ENCODE data around the gene PRDM7.
"Not testable (repeated sequence)": the region's sequence is repeated elsewhere in the genome, so short reads cannot be mapped to it uniquely, and the experiment has no call there.

PRDM7 gene

DNA sequence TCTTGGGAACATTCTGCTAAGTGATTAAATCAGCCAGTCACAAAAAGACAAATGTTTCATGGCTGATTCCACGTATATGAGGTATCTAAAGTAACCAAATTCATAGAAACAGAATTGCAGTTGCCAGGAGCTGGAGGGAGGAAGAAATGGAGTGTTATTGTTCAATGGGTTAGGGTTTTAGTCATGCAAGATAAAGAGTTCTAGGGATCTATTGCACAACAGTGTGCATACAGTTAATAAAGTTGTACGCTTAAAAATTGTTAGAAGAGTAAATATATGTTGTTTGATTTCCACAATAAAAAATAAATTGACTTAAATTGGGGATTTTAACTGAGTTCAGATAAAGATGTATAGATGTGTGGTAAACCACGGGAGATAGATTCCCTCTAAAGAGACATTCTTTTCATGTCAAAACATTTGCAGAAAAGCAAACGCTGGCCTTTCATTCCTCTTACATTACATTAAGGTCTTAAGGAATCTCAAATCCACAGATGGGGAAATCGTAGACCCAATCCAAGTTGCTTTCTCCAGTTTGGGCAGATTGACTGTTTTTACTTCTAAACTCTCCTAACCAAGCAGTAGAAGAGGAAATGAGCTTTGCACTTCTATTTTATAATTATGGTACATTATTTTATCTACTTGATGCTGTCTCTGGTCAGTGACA is 4.6 kb downstream of the PRDM7 start:
- no peak for DNase-seq (ENCODE audit: low read depth in 2 of 2)

DNA sequence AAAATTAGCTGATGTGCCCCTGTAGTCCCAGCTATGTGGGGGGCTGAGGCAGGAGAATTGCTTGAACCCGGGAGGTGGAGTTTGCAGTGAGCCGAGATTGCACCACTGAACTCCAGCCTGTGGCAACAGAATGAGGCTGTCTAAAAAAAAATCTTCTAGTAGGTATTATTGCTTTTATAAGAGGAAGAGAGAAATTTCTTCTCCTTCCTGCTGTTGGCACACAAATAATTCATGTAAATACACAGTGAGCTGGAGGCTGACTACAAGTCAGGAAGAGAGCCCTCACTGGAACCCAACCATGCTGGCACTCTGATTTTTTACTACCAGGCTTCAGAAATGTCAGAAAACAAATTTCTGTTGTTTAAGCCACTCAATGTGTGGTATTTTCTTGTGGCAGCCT is 6.7 kb downstream of the PRDM7 start:
- DNase-seq (ENCODE audit: low read depth in 2 of 2) = no peak

DNA sequence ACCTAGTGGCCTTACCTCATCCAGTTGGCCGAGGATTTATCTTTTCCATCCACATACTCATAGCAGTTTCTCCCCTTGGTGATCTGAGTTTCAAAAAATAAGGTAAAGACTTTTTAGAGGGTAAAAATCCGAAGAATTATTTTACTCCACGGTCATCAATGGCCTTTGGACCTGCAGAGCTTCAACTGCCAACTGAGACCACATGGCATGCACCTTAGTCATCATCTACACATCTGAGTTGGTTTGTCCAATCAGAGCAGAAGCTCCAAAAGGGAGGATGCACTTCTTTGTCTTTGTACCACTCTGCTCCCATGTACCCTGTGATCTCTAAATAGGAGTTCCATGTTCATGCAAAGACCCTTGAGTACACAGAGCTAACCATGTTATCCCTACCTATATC is 15.7 kb downstream of the PRDM7 start:
- no peak for DNase-seq (ENCODE audit: low read depth in 2 of 2)

DNA sequence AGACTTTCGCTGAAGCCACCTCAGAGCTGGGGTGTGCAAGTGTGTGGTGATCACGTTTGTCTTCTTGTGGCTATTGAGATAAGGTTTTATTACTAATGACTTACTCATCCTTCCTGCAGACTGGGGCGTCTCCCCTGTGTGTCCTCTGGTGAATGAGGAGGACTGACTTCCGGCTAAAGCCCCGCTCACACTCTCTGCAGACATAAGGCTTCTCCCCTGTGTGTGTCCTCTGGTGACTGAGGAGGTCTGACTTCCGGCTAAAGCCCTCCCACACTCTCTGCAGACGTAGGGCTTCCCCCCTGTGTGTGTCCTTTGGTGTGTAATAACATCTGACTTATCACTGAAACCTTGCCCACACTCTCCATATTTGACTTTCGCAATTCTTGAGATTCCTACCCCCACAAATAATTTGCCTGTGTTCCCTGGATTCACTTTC is 19.4 kb downstream of the PRDM7 start:
- no peak for DNase-seq (ENCODE audit: low read depth in 2 of 2)

DNA sequence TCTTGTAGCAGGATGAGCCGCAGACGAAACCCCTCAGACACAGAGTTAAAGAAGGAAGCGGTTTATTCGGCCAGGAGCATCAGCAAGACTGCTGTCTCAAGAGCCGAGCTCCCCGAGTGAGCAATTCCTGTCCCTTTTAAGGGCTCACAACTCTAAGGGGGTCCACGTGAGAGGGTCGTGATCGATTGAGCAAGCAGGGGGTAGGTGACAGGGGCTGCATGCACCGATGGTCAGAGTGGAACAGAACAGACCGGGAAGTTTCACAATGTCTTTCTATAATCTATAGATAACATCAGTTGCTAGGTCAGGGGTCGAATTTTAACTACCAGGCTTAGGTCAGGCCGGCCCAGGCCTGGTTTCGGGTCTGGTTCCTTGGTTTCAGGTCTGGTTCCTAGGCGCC is 20.6 kb downstream of the PRDM7 start:
- DNase-seq (ENCODE audit: low read depth in 2 of 2) = not testable (repeated sequence)

DNA sequence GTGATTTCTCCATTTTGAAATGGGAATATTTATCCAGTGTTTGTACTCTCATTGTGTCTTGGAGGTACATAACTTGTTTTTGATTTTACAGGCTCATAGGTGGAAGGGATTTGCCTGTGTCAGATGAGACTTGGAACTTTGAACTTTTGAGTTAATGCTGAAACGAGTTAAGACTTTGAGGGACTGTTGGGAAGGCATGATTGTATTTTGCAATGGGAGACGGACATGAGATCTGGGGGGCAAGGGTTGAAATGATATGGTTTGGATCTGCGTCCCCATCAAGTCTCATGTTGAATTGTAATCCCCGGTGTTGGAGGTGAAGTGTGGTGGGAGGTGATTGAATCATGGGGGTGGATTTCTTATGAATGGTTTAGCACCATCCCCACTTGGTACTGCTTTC is 21.8 kb downstream of the PRDM7 start:
- DNase-seq (ENCODE audit: low read depth in 2 of 2) = no peak

DNA sequence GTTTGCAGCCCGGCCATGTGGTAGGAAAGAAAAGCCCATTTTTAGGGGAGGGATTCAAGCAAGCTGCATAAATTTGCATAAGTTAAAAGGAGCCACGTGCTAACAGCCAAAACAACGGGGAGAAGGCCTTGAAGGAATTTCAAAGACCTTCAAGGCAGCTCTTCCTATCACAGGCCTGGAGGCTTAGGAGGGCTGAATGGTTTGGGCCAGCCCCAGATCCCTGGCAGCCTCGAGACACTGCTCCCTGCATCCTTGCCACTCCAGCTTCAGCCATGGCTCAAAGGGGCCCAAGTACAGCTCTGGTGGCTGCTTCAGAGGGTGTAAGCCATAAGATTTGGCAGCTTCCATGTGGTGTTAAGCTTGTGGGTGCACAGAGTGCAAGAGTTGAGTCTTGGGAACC is 22.6 kb downstream of the PRDM7 start:
- no peak for DNase-seq (ENCODE audit: low read depth in 2 of 2)

DNA sequence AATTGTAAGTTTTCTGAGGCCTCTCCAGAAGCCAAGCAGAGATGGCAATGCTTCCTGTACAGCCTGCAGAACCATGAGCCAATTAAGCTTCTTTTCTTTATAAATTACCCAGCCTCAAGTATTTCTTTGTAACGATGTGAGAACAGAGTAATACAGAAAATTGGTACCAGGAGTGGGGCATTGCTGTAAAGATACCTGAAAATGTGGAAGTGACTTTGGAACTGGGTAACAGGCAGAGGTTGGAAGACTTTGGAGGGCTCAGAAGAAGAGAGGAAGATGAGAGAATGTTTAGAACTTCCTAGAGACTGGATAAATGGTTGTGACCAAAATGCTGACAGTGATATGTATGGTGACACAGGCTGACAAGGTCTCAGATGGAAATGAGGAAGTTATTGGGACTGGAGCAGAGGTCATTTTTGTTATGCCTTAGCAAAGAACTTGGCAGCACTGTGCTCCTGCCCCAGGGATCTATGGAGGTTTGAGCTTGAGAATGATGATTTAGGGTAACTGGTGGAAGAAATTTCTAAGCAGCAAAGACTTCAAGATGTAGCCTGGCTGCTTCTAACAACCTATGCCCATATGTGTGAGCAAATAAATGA is 23.1 kb downstream of the PRDM7 start:
- no peak for DNase-seq (ENCODE audit: low read depth in 2 of 2)

DNA sequence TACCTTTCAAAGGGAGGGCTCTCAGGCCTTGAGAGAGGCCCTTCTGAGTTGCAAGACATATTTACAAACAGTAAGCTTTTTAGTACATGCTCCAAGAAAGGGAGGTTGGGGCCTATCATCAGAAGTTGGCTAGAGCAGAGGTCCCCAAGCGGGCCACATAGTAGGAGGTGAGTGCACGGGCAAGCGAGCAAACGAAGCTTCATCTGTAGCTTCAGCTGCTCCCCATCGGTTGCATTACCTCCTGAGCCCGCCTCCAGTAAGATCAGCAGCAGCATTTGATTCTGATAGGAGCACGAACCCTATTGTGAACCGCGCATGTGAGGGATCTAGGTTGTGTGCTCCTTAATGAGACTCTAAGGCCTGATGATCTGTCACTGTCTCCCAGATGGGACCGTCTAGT is 26.2 kb downstream of the PRDM7 start:
- DNase-seq (ENCODE audit: low read depth in 2 of 2) = no peak

DNA sequence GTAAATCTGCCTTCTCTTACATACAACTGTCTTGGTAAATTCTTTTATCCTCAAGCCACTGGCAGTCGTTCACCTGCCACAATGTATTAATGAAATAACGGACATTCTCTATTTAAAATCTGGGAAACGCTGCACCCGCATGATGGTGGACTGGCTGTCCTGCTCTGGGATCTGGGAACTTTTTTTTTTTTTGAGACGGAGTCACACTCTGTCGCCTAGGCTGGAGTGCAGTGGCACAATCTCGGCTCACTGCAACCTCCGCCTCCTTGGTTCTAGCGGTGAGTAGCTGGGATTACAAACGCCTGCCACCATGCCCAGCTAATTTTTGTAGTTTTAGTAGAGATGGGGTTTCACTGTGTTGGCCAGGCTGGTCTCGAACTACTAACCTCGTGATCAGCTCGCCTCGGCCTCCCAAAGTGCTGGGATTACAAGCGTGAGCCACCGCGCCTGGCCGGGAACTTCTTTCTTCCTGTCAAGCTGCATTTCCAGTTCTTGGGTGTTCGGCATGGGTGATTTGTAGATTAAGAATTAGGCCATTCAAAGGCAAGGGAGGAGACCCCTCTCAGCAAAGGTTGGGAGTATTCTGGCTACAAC is 28.3 kb downstream of the PRDM7 start:
- DNase-seq (ENCODE audit: low read depth in 2 of 2) = no peak

DNA sequence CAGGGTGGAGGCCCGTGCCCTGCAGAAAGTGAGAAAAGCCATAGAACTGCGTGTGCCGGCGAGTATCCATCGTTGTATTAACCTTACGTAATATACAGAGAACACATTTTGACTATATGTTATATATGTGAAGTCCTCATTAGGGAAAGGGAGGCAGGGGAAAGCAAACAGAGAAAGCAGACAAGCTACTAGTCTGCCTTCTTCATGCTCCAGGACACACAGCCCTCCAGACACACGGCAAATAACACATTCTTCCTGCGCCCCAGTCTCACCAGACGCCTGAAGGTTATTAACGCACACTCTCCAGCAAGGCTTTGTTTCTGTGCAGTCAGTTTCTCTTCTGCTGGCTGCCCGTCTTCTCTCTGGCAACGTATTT is 28.8 kb downstream of the PRDM7 start:
- DNase-seq (ENCODE audit: low read depth in 2 of 2) = no peak

DNA sequence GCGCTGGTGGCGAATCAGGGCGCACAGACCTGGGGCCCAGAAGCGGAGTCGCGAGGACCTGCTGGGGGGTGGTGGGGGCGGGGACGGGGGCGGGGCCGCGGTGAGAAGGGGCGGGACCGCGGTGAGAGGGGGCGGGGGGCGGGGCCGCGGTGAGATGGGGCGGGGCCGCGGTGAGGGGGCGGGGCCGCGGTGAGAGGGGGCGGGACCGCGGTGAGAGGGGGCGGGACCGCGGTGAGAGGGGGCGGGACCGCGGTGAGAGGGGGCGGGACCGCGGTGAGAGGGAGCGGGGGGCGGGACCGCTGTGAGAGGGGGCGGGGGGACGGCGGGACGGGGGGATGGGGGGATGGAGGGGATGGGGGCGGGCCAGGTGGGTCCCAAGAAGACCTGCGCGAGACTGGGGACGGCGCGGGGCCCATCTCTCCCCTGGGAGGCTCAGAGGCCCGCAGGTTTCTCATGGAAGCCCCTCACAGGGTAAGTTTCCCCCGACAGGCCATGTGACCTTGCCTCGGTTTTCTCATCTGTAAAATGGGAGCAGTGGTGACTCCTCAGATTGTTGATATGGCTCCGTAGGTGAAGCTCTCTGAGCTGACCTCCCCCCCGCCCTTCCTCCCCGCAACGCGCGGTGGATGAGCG is 29.3 kb downstream of the PRDM7 start:
- no peak for DNase-seq (ENCODE audit: low read depth in 2 of 2)

DNA sequence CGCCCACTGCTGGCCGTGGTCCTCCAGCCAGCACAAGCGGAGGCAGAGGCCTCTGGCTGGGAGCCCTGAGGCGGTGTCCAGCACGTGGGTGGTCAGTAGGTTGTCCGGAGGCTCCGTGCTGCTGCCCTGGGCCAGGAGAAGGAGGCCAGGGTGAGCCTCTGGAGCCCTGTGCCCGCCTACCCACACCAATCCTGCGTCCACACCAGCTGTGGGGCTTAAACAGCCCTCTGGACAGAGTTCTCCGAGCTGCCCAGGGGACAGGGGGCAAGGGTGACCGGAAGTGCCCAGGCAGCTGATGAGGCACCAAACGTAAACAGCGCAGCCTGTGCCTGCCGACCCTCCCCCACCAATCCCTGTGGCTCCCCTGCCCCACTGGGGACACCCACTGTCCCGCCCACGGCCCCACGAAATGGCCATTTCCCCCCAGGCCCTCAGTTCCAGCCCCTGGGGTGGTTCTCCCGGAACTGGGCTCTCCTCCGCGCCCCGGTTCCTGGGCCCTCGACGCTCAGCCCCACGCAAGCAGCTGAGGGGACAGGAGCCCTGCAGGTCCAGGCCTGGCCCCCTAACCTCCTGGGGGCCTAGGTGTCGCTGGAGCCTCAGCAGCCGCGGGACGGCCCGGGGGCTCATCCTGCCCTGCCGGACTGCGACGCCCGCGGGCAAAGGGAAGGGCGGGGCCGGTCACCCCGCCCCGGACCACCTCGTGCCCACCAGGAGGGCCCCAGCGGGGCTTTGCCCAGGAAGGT is 30.0 kb downstream of the PRDM7 start:
- DNase-seq (ENCODE audit: low read depth in 2 of 2) = no peak

DNA sequence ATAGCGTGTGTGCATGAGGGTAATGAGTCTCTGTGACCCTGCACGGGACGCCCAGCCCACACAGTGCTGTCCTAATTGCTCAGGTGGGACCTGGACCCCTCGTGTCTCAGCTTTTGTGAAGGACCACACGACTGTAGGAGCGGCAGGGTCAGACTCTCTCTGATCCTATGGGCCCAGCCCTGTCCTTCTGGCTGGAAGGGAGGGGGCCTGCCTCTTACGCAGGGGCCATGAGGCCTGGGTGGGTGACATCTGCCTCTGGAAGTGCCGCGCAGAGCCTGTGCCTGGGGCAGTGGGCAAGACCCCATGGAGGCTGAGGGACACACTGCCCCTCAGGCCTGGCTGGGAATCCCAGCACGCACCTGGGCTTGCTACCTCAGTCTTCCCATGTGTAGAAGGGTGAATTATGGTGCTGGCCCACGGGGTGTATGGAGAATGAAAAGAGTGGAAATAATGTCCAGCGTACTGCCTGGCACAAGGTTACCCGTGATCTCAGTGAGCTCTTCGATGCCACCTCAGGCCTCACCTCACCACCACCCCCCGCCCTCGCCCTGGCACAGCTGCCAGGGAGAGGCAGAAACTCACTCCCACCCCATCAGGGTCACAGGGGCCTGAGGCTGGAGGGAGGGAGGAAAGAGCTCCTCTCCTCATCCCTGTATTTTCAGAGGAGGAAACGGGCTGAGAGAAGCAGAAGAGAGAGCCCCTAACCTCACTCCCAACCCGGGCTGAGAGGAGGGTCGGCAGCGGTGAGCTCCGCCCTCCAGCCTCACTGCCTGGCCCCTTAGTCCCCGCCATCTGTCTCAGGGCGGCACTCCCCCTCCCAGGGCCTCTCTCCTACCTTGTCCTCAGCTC is 30.8 kb downstream of the PRDM7 start:
- no peak for DNase-seq (ENCODE audit: low read depth in 2 of 2)

DNA sequence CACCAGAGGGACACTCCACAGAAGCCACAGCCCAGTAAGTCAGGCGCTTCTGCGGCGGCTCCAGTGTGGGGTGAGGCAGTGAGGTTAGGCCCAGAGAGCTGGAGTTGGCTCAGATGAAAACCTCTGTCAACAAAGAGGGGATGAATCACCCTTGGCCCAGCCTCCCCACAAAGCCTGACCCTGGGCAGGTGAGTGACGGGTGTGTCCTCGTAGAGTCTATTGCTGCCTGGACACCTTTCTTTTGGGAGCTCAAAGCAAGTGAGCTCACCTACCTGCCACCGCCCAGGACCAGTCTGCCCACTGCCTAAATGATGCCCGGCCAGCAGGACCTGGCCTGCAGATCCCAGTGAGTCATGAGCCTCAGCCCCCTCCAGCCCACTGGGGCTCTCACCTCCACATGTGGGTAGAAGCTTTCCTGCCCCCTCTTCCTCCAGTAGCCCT is 33.0 kb downstream of the PRDM7 start:
- no peak for DNase-seq (ENCODE audit: low read depth in 2 of 2)

DNA sequence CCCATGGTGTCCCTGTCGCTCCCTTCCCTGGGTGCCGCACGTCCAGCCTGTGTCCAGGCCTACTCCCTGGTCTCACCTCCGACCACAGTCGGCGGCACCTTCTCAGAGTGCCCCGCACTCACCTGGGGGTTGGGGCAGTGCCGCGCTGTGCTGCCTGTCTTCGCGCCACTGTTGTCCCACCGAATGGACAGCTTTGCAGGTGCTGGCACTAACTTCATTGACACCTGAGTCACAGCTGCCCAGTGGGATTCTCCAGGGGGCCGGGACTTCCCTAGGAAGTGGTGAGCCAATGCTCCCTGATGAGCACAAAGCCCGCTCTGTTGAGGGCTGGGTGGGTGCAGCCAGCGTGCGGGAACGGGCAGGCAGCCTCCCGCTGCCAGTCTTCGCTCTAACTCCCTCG is 33.6 kb downstream of the PRDM7 start:
- no peak for DNase-seq (ENCODE audit: low read depth in 2 of 2)

DNA sequence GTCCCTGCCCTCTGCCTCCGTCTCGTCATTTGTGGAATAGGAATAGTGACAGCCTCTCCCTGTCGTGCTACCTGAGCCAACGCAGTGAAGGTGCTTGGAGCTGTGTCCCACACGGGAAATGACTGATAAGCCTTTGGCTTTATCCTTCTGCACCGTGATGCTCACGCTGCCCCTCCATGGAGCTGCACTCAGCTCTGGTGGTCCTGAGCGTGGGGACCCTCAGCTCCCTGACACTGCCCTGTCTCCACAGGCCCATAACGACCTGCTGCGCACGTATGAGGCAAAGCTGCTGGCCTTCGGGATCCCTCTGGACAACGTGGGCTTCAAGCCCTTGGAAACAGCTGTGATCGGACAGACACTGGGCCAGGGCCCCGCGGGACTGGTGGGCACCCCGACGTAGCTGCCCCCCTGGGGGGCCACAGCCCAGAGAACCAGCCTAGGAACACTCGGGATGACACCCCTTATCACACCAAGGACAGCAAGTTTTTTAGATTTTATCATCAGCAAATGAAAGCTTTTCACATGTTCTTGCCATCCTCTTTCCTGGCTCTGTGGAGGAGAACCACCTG is 34.1 kb downstream of the PRDM7 start:
- DNase-seq (ENCODE audit: low read depth in 2 of 2) = no peak

DNA sequence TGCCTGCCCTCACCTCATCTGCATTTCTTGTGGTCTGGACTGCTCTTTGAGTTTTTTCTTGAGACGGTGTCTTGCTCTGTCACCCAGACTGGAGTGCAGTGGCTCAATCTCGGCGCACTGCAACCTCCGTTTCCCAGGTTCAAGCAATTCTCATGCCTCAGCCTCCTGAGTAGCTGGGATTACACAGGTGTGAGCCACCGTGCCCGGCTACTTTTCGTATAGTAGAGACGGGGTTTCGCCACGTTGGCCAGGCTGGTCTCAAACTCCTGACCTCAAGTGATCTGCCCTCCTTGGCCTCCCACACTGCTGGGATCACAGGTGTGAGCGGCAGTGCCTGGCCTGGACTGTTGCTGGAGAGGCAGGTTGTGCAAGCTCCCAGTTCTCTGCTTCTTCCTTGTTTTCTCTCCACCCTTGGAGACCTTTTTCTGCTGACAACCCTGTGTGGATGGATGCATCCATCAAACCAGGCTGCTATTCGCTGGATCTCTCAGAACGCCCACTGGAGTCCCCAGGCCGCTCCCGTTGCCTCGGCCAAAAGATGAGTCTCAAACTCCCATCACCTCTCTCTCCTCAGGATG is 35.1 kb downstream of the PRDM7 start:
- DNase-seq (ENCODE audit: low read depth in 2 of 2) = no peak

DNA sequence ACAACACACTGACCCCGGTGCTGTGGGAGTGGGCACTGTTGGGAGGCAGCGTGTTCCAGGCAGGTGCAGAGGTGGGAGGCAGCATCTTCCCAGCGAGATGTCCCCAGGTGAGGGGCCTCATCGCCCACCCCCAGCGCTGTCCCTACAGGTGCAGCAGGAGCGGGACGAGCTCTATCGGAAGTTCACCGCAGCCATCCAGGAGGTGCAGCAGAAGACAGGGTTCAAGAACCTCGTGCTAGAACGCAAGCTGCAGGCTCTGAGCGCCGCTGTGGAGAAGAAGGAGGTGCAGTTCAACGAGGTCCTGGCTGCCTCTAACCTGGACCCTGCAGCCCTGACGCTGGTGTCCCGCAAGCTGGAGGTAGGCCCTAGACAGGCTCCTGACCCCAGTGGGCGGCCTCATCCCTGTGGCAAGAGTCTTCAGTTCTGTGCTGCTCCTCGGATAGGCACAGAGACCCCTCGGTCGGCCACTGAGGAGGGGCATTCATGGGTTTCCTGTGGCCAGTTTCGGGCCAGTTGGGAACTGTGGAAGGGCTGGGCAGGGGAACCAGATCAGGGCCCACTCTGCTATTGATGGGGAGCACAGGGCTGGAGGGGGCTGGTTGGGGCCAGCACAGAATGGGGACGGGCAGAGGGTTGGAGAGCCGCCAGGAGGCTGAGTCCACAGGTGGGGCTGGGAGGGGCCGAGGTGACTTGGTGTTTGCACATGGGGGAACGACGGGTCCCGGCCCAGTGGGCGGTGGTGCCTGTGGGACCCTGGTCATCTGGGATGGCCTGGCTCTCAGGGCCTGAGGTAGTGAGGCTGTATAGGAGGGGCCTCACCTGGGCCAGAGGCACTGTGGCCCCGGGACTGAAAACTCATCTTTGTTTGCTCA is 36.7 kb downstream of the PRDM7 start:
- no peak for DNase-seq (ENCODE audit: low read depth in 2 of 2)

DNA sequence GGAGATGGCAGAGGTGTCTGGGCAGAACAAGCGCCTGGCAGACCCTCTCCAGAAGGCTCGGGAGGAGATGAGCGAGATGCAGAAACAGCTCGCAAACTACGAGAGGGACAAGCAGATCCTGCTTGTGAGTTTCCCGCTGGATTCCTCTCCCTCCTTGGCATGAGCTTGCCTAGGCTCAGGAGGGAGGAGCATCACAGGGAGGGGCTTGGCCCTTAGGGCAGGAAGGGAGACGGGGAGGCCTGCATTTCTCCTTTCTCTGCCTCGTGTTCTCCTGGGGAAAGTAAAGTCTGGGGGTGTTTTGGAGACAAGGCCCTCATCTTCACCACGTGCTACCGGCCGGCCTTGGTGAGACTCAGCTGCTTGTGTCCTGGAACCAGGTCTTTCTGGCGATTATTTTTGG is 39.9 kb downstream of the PRDM7 start:
- no peak for DNase-seq (ENCODE audit: low read depth in 2 of 2)
